Cardiac septum (tissue), 1 donor: ENCODE data around the gene PLEKHG2. TPM values are rescaled to one million over a fixed set of nuclear protein-coding genes. Genes with fewer than 3 reads are reported as not detected.
"Not testable (repeated sequence)": the region's sequence is repeated elsewhere in the genome, so short reads cannot be mapped to it uniquely, and the experiment has no call there.

Experiments used
- DNase-seq: peaks from one replicate; pipeline ENCODE4 v3.0.0-alpha.2; 2020; ENCODE audit warnings: low spot score
- intact Hi-C: fragments of 100-400 bp; cut with DNase I; formaldehyde crosslinking; loops from one replicate; pipeline ENCODE4 v1.14.0; 2022
- total RNA-seq: library from RNA; stranded (reverse); fragmentation: NEBNext Ultra II Directional; extraction: Animal tissue kit (Norgen Biotek cat#: 25700); gene quantifications from one replicate; pipeline ENCODE4 v1.2.1, GENCODE V29; 2021
- donor health status: DM: no; HTN: no; CAD: no.

PLEKHG2 gene
- total RNA-seq, 1 donor from 2014 or later: 25.1 TPM

GRCh38 chr19:39434123-39435076 lies 21.9 kb downstream of the PLEKHG2 start:
- no peak for DNase-seq
- intact Hi-C loops: no loop called here

- DNase-seq: peak; percentile 100
- intact Hi-C loops: no loop called here
Observed at GRCh38 chr19:39435499-39436349, 23.3 kb downstream of the PLEKHG2 start, which contains the start of gene RPS16. RPS16 (minus strand) TSS chr19:39435949; CDS start chr19:39435895, 54 bp downstream.

- no peak for DNase-seq
- intact Hi-C loops: no loop called here
Observed at GRCh38 chr19:39436350-39436716, 23.9 kb downstream of the PLEKHG2 start.

- DNase-seq: no peak
- intact Hi-C loops: no loop called here
Observed at GRCh38 chr19:39438270-39438934, 25.9 kb downstream of the PLEKHG2 start.

GRCh38 chr19:39444598-39445195 lies 32.2 kb downstream of the PLEKHG2 start:
- intact Hi-C loops: loop anchor here (5.0 to 10.0 kb wide), 2 partner anchors 38 to 90 kb away; partner anchors contain the start of genes EID2B and TIMM50
- DNase-seq: no peak

GRCh38 chr19:39445196-39446111 lies 33.0 kb downstream of the PLEKHG2 start, which contains the start of gene SUPT5H:
SUPT5H (plus strand) TSS chr19:39445582; CDS start chr19:39445891, 309 bp downstream.
- DNase-seq: peak; percentile 98

GRCh38 chr19:39446365-39447084 lies 34.1 kb downstream of the PLEKHG2 start:
- intact Hi-C loops: loop anchor here (5.0 to 10.0 kb wide), 2 partner anchors 36 to 88 kb away; partner anchors contain the start of genes EID2B and TIMM50
- DNase-seq: no peak

More at GRCh38 chr19:39445196-39446111, 33.0 kb downstream of the PLEKHG2 start, which contains the start of gene SUPT5H:
- intact Hi-C loops: loop anchor here (5.0 to 10.0 kb wide), 2 partner anchors 37 to 89 kb away; partner anchors contain the start of genes EID2B and TIMM50

- intact Hi-C loops: loop anchor here (5.0 to 10.0 kb wide), 2 partner anchors 34 to 87 kb away; partner anchors contain the start of genes EID2B and TIMM50
Observed at GRCh38 chr19:39448271-39448670, 35.8 kb downstream of the PLEKHG2 start.

GRCh38 chr19:39449116-39449797 lies 36.8 kb downstream of the PLEKHG2 start:
- intact Hi-C loops: loop anchor here (5.0 to 10.0 kb wide), 2 partner anchors 33 to 86 kb away; partner anchors contain the start of genes EID2B and TIMM50
- DNase-seq: no peak

More at GRCh38 chr19:39448271-39448670, 35.8 kb downstream of the PLEKHG2 start:
- no peak for DNase-seq

- DNase-seq, intact Hi-C loops: not testable (repeated sequence)
Observed at GRCh38 chr19:39451257-39451656, 38.8 kb downstream of the PLEKHG2 start.

- intact Hi-C loops: no loop called here
- no peak for DNase-seq
Observed at GRCh38 chr19:39463403-39463802, 50.9 kb downstream of the PLEKHG2 start.

GRCh38 chr19:39465956-39466747 lies 53.7 kb downstream of the PLEKHG2 start:
- no peak for DNase-seq
- intact Hi-C loops: no loop called here

GRCh38 chr19:39467941-39468340 lies 55.5 kb downstream of the PLEKHG2 start:
- no peak for DNase-seq
- intact Hi-C loops: no loop called here

- intact Hi-C loops: no loop called here
- no peak for DNase-seq
Observed at GRCh38 chr19:39469036-39469435, 56.6 kb downstream of the PLEKHG2 start.

- intact Hi-C loops: no loop called here
- DNase-seq: no peak
Observed at GRCh38 chr19:39469567-39469966, 57.1 kb downstream of the PLEKHG2 start.
